SK-N-SH (cell line): Measurements from ENCODE around the gene PDHX. TPM values are rescaled to one million over a fixed set of nuclear protein-coding genes. Genes with fewer than 3 reads are reported as not detected.

ENCODE experiments used
- CTCF ChIA-PET: fragments of 300-600, 350-600 bp; formaldehyde crosslinking; extraction: SDS; loops from one replicate; lab custom pipeline; 2021; lab: Yijun Ruan, JAX
- POLR2A ChIA-PET: fragments of 350-600 bp; sonication (Branson Sonifier 250); formaldehyde crosslinking; extraction: SDS; loops from one replicate; lab custom pipeline; 2020; ENCODE audit warnings: antibody characterized with exemption, inconsistent platforms; lab: Yijun Ruan, JAX
- DNase-seq: peaks from one replicate; pipeline ENCODE4 v3.0.0; 2012
- H2AFZ ChIP-seq: fragments of 200-600 bp; sonication (generic); 2 replicates; pipeline ENCODE4 v1.8.1; 2016; ENCODE audit warnings: antibody characterized with exemption, mild to moderate bottlenecking, low read depth
- H3F3A ChIP-seq: fragments of 200-600 bp; sonication (generic); replicated peaks from 2 replicates; pipeline ENCODE3; 2016; ENCODE audit warnings: antibody characterized with exemption, mild to moderate bottlenecking; ENCODE audit not compliant: insufficient read depth
- H3K27ac ChIP-seq, 2 experiments: fragments of 200-500 bp in 1 of 2; fragments of 200-600 bp in 1 of 2; sonication (Bioruptor generic) in 1 of 2; sonication (generic), shearing (Covaris generic) in 1 of 2; 2 replicates each; pipeline versions ENCODE4 v1.5.1 to v1.6.1; 2014 to 2016; ENCODE audit warnings: low read depth in 2 of 2, inconsistent platforms in 1 of 2, low read length in 1 of 2, mild to moderate bottlenecking in 1 of 2, mixed read lengths in 1 of 2
- H3K27me3 ChIP-seq: fragments of 200-600 bp; sonication (generic), shearing (Covaris generic); 2 replicates; pipeline ENCODE4 v1.6.1; 2016; ENCODE audit warnings: mixed run types; ENCODE audit not compliant: insufficient read depth
- H3K36me3 ChIP-seq, 2 experiments: fragments of 200-500 bp in 1 of 2; fragments of 200-600 bp in 1 of 2; sonication (Bioruptor generic) in 1 of 2; sonication (generic) in 1 of 2; replicated peaks in 1 of 2; 2 replicates each; pipeline versions ENCODE3 to v1.5.1; 2014 to 2016; ENCODE audit warnings: low read length in 1 of 2, mild to moderate bottlenecking in 1 of 2; ENCODE audit not compliant: insufficient read depth in 2 of 2, control insufficient read depth in 1 of 2
- H3K4me1 ChIP-seq, 2 experiments: fragments of 200-500 bp in 1 of 2; fragments of 200-600 bp in 1 of 2; sonication (Bioruptor generic) in 1 of 2; sonication (generic), shearing (Covaris generic) in 1 of 2; 2 replicates each; pipeline versions ENCODE4 v1.5.1 to v1.6.1; 2014 to 2016; ENCODE audit warnings: low read depth in 1 of 2, low read length in 1 of 2, mixed run types in 1 of 2; ENCODE audit not compliant: insufficient read depth in 2 of 2, control insufficient read depth in 1 of 2
- H3K4me2 ChIP-seq: fragments of 200-600 bp; sonication (generic), shearing (Covaris generic); 2 replicates; pipeline ENCODE4 v1.6.1; 2017; ENCODE audit warnings: mixed run types
- H3K4me3 ChIP-seq, 2 experiments: fragments of 200-500 bp in 1 of 2; fragments of 200-600 bp in 1 of 2; sonication (Bioruptor generic) in 1 of 2; sonication (generic), shearing (Covaris generic) in 1 of 2; 2 replicates each; pipeline versions ENCODE4 v1.5.1 to v1.8.1; 2014 to 2016; ENCODE audit warnings: low read depth in 2 of 2, inconsistent platforms in 1 of 2, low read length in 1 of 2, mild to moderate bottlenecking in 1 of 2, mixed read lengths in 1 of 2, moderate library complexity in 1 of 2
- H3K79me2 ChIP-seq: fragments of 200-600 bp; sonication (generic); 2 replicates; pipeline ENCODE4 v1.8.1; 2017; ENCODE audit warnings: mild to moderate bottlenecking; ENCODE audit not compliant: insufficient read depth
- H3K9ac ChIP-seq: fragments of 200-600 bp; sonication (generic); 2 replicates; pipeline ENCODE4 v1.6.1; 2017; ENCODE audit warnings: mixed run types
- H3K9me2 ChIP-seq: fragments of 200-600 bp; sonication (generic); 2 replicates; pipeline ENCODE4 v1.6.1; 2017; ENCODE audit warnings: mixed run types
- H3K9me3 ChIP-seq: fragments of 200-600 bp; sonication (generic); 2 replicates; pipeline ENCODE4 v1.6.1; 2017; ENCODE audit warnings: mixed run types, mild to moderate bottlenecking, moderate library complexity
- H4K20me1 ChIP-seq: fragments of 200-600 bp; sonication (generic); 2 replicates; pipeline ENCODE4 v1.6.1; 2017; ENCODE audit warnings: mild to moderate bottlenecking, mixed run types; ENCODE audit not compliant: insufficient read depth
- CTCF ChIP-seq: fragments of 200-600 bp; sonication (generic); IDR thresholded peaks from 2 replicates; pipeline ENCODE4 v1.6.1; 2017; ENCODE audit warnings: antibody characterized with exemption, mild to moderate bottlenecking, moderate library complexity
- ELF1 ChIP-seq: IDR thresholded peaks from 2 replicates; pipeline ENCODE4 v1.4.0; 2012
- EZH2phosphoT487 ChIP-seq: fragments of 200-600 bp; sonication (generic); IDR thresholded peaks from 2 replicates; pipeline ENCODE4 v1.6.1; 2017; ENCODE audit warnings: low read depth, mixed run types, mild to moderate bottlenecking, antibody characterized with exemption, moderate library complexity, borderline replicate concordance
- FOSL2 ChIP-seq: IDR thresholded peaks from 2 replicates; pipeline ENCODE4 v1.4.0; 2012; ENCODE audit warnings: low read depth, mild to moderate bottlenecking, moderate library complexity, borderline replicate concordance
- FOXJ3 ChIP-seq: sonication (generic); formaldehyde crosslinking; IDR thresholded peaks from 2 replicates; pipeline ENCODE4 v1.5.1; 2020; ENCODE audit warnings: mild to moderate bottlenecking, missing genetic modification reagents
- FOXM1 ChIP-seq: IDR thresholded peaks from 2 replicates; pipeline ENCODE4 v1.4.0; 2012; ENCODE audit warnings: low read depth, mild to moderate bottlenecking
- GATA2 ChIP-seq: sonication (generic); formaldehyde crosslinking; IDR thresholded peaks from 2 replicates; pipeline ENCODE4 v1.5.0; 2020; ENCODE audit warnings: mild to moderate bottlenecking, missing genetic modification reagents
- MAX ChIP-seq: IDR thresholded peaks from 2 replicates; pipeline ENCODE4 v1.4.0; 2012; ENCODE audit warnings: low read depth
- MEF2A ChIP-seq: IDR thresholded peaks from 2 replicates; pipeline ENCODE4 v1.4.0; 2012; ENCODE audit warnings: low read depth, borderline replicate concordance
- MXI1 ChIP-seq: IDR thresholded peaks from 2 replicates; pipeline ENCODE4 v1.6.1; 2012; ENCODE audit warnings: mild to moderate bottlenecking, low read depth, low read length, improper control_type of control experiment
- NFIC ChIP-seq: IDR thresholded peaks from 2 replicates; pipeline ENCODE4 v1.4.0; 2012; ENCODE audit warnings: borderline replicate concordance
- NRF1 ChIP-seq: IDR thresholded peaks from 2 replicates; pipeline ENCODE4 v1.6.1; 2012; ENCODE audit warnings: low read depth, mild to moderate bottlenecking, low read length
- POLR2AphosphoS5 ChIP-seq: IDR thresholded peaks from 2 replicates; pipeline ENCODE4 v1.6.1; 2012; ENCODE audit warnings: low read depth, low read length
- RAD21 ChIP-seq: IDR thresholded peaks from 2 replicates; pipeline ENCODE4 v1.6.1; 2012; ENCODE audit warnings: mild to moderate bottlenecking, low read length
- RCOR1 ChIP-seq: fragments of 150-350 bp; IDR thresholded peaks from 2 replicates; pipeline ENCODE4 v1.6.1; 2017; ENCODE audit warnings: antibody characterized with exemption, low read length
- RFX5 ChIP-seq: IDR thresholded peaks from 2 replicates; pipeline ENCODE4 v1.6.1; 2012; ENCODE audit warnings: mild to moderate bottlenecking, improper control_type of control experiment, low read length
- RXRA ChIP-seq: IDR thresholded peaks from 2 replicates; pipeline ENCODE4 v1.4.0; 2012; ENCODE audit warnings: low read depth, mild to moderate bottlenecking, borderline replicate concordance
- SIN3A ChIP-seq: IDR thresholded peaks from 2 replicates; pipeline ENCODE4 v1.6.1; 2012; ENCODE audit warnings: low read depth, mild to moderate bottlenecking, low read length, moderate library complexity, borderline replicate concordance
- SMC3 ChIP-seq: IDR thresholded peaks from 2 replicates; pipeline ENCODE4 v1.6.1; 2012; ENCODE audit warnings: low read depth, low read length, improper control_type of control experiment
- TCF12 ChIP-seq: IDR thresholded peaks from 2 replicates; pipeline ENCODE4 v1.4.0; 2012
- USF2 ChIP-seq: fragments of 150-350 bp; IDR thresholded peaks from 2 replicates; pipeline ENCODE4 v1.6.1; 2017; ENCODE audit warnings: antibody characterized with exemption, low read length, low read depth, borderline replicate concordance
- YY1 ChIP-seq: IDR thresholded peaks from 2 replicates; pipeline ENCODE4 v1.4.0; 2012; ENCODE audit warnings: low read depth, mild to moderate bottlenecking
- WGBS: methylation state at CpG from one replicate; pipeline ENCODE4 v1.1.6; 2017; ENCODE audit warnings: low lambda C conversion rate; 5-methylcytosine and 5-hydroxymethylcytosine counted together
- polyA plus RNA-seq, 3 experiments: library from polyadenylated mRNA; depleted of rRNA; stranded (reverse); fragments of >200 nt; gene quantifications; 2 replicates each; pipeline ENCODE4 v1.2.3, GENCODE V29; 2012
- TF ChIP-seq, protein P1 (sequence below): IDR thresholded peaks from 2 replicates; pipeline ENCODE4 v1.4.0; 2012; ENCODE audit warnings: low read depth, borderline replicate concordance

The PDHX gene
- polyA plus RNA-seq, 1 of the 3 experiments (the other 2 are of a cell fraction), result 14.8 TPM

DNA sequence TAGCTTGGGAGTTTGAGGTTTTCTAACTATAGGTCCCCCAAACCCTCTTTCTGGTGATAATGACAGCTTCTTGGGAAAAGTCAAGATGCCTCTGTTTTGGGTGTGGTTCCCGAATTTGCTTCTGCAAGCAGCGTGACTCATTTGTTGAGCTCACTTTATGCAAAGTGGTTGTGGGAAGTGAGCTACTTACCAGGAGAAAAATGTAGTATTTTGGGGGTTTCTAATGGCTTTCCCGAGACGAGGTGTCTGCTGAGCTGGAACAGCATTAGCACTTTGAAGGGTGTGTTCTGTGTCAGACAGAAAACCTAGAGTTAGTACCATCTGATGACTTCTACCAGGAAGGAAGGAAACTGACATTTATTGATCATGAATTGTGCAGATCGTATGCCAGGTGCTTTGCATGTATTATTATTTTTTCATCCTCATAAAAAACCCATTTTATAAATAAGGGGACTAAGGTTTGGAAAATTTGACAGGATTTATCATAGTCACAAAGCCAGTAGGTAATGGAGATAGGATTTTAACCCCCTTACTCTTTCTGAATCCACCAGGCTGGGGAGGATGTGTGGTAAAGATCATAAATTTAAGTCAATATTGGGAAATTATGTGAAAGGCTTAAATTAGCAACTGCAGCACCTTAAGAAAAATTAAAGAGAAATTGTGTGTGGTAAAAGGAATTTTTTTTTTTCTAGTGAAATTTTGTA, 113.7 kb downstream of the PDHX start:
- H3K4me2 ChIP-seq, result peak overlapping the region; percentile 53
- peak overlapping the region; percentile 71; the same call in 1 of the 2 replicates for H3K9ac ChIP-seq
- WGBS, result 45% methylated on average over 5 of the region's 5 CpGs
- no peaks in the 10 kb centered on the region for H3K27me3 ChIP-seq
- H3K9me3 ChIP-seq, result no peaks in the 10 kb centered on the region
- no peaks in the 10 kb centered on the region for H3K79me2 ChIP-seq
- DNase-seq, result no peak
- peak overlapping the region in 1 of 2 experiments; percentile 93; a peak in 2 of 4 replicates for H3K27ac ChIP-seq
- ChIA-PET CTCF (interaction anchor here (1.3 to 1.5 kb wide), 2 partner anchors 21 to 103 kb away, joined by 3 to 4 read pairs; no protein-coding TSS in a partner anchor), POLR2A (no interaction called here)
- TF ChIP-seq FOSL2, result peak; percentile 35; the same call in 1 of the 2 replicates
- TF ChIP-seq, protein P1, sequence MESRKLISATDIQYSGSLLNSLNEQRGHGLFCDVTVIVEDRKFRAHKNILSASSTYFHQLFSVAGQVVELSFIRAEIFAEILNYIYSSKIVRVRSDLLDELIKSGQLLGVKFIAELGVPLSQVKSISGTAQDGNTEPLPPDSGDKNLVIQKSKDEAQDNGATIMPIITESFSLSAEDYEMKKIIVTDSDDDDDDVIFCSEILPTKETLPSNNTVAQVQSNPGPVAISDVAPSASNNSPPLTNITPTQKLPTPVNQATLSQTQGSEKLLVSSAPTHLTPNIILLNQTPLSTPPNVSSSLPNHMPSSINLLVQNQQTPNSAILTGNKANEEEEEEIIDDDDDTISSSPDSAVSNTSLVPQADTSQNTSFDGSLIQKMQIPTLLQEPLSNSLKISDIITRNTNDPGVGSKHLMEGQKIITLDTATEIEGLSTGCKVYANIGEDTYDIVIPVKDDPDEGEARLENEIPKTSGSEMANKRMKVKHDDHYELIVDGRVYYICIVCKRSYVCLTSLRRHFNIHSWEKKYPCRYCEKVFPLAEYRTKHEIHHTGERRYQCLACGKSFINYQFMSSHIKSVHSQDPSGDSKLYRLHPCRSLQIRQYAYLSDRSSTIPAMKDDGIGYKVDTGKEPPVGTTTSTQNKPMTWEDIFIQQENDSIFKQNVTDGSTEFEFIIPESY, result no peak
- no peaks in the 10 kb centered on the region for H3K36me3 ChIP-seq
- no peak overlapping the region for H3K4me3 ChIP-seq
- H4K20me1 ChIP-seq, result no peaks in the 10 kb centered on the region
- H3K9me2 ChIP-seq, result no peaks in the 10 kb centered on the region
- 0 out of 2 replicates have a peak overlapping the region, but pooled peaks have one; percentile 73 for H2AFZ ChIP-seq
- peaks cover 0 to 19% of the 10 kb centered on the region in 2 experiments; a peak in 3 of 4 replicates for H3K4me1 ChIP-seq
- peaks cover 26% of the 10 kb centered on the region for H3F3A ChIP-seq

GRCh38 chr11:35030716-35031213, 114.3 kb downstream of the PDHX start:
- Histone ChIP-seq H4K20me1 (no peaks in the 10 kb centered on the region), H3K4me2 (peak overlapping the region; percentile 53), H3K9me3 (no peaks in the 10 kb centered on the region), H3K4me3 (no peak overlapping the region), H3K79me2 (no peaks in the 10 kb centered on the region), H3K9me2 (no peaks in the 10 kb centered on the region), H3K27me3 (no peaks in the 10 kb centered on the region), H3K9ac (peak overlapping the region; percentile 71; the same call in 1 of the 2 replicates), H3K27ac (peak overlapping the region in 1 of 2 experiments; percentile 93; a peak in 2 of 4 replicates), H2AFZ (0 out of 2 replicates have a peak overlapping the region, but pooled peaks have one; percentile 73), H3K4me1 (peaks cover 0 to 25% of the 10 kb centered on the region in 2 experiments; a peak in 3 of 4 replicates), H3F3A (peaks cover 31% of the 10 kb centered on the region), H3K36me3 (no peaks in the 10 kb centered on the region)
- POLR2A ChIA-PET, result no interaction called here
- no peak for DNase-seq
- 29% methylated on average over 10 of the region's 11 CpGs for WGBS
- CTCF ChIA-PET, result no interaction called here
- no peak for TF ChIP-seq ELF1
- peak; percentile 46; the same call in 1 of the 2 replicates for TF ChIP-seq SIN3A
- no peak for TF ChIP-seq NRF1
- no peak for TF ChIP-seq FOXM1
- no peak for TF ChIP-seq MAX
- TF ChIP-seq POLR2AphosphoS5, result peak; percentile 35; the same call in 1 of the 2 replicates
- no peak for TF ChIP-seq FOXJ3 (CRISPR knock-in tag)
- no peak for TF ChIP-seq RCOR1
- no peak for TF ChIP-seq RFX5
- TF ChIP-seq FOSL2, result peak; percentile 96
- TF ChIP-seq EZH2phosphoT487, result no peak
- peak; percentile 96 for TF ChIP-seq MEF2A
- TF ChIP-seq NFIC, result peak; percentile 78
- TF ChIP-seq YY1, result no peak
- TF ChIP-seq RAD21, result no peak
- no peak for TF ChIP-seq CTCF
- TF ChIP-seq GATA2, result no peak
- TF ChIP-seq USF2, result no peak
- TF ChIP-seq SMC3, result no peak
- peak; percentile 85 for TF ChIP-seq TCF12
- no peak for TF ChIP-seq MXI1
- TF ChIP-seq RXRA, result no peak; the same call in 1 of the 2 replicates
